ENCODE data around the gene TMPO.
A peak's percentile ranks its signal among the peaks of the same experiment; 100 is the strongest.
"Not testable (repeated sequence)": the region's sequence is repeated elsewhere in the genome, so short reads cannot be mapped to it uniquely, and the experiment has no call there.

Gene TMPO, protein sequence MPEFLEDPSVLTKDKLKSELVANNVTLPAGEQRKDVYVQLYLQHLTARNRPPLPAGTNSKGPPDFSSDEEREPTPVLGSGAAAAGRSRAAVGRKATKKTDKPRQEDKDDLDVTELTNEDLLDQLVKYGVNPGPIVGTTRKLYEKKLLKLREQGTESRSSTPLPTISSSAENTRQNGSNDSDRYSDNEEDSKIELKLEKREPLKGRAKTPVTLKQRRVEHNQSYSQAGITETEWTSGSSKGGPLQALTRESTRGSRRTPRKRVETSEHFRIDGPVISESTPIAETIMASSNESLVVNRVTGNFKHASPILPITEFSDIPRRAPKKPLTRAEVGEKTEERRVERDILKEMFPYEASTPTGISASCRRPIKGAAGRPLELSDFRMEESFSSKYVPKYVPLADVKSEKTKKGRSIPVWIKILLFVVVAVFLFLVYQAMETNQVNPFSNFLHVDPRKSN

DNA sequence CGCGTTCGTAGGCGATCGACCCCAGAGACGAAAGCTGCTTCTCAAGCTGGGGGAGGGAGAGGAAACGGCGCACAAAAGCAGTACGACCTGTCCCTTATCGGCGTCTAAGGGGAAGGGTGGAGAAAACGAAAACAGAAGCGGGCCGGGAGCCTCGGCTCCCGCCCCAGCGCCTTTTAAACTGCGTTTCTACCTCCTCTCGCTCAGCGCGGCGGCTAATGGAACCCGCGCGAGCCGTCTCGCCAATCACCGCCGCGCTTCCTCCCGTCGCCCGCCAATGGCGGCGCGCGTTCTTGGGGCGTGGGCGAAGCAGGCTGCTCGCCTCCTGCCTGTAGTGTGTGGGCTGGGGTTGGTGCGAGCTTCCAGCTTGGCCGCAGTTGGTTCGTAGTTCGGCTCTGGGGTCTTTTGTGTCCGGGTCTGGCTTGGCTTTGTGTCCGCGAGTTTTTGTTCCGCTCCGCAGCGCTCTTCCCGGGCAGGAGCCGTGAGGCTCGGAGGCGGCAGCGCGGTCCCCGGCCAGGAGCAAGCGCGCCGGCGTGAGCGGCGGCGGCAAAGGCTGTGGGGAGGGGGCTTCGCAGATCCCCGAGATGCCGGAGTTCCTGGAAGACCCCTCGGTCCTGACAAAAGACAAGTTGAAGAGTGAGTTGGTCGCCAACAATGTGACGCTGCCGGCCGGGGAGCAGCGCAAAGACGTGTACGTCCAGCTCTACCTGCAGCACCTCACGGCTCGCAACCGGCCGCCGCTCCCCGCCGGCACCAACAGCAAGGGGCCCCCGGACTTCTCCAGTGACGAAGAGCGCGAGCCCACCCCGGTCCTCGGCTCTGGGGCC is at the start of gene TMPO:
Gene TMPO, plus strand, starts transcription at position 304 of the 824 bp plus-strand sequence. Its CDS starts 278 bp downstream, at position 582.
- DNase-seq: peak; percentile 15 to 93 (median 86)

DNA sequence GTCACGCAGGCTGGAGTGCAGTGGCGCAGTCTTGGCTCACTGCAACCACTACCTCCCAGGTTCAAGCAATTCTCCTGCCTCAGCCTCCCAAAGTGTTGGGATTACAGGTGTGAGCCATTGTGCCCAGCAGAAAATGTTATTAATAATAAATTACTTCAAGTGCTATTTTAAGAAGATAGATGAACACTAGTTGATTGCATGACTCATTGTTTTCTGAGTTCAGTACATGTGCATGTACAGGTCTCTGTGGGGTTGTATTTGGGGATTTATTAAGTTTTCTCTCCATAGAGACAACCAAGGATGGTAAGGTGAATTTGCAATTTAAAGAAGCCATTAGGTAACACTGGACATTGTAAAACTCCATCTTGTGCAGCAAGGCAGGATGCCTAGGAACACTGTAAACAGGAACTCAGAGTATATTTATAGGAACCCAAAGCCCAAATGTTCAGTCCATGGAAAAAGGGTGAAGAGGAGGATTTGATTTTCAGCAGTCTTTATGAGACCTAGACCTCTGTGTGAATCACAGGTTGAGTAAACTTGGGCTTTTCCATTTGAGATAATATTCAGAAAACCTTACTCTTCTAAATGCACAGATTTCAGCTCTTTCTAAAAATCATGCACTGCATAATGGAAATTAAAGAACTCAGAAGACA is 49.3 kb upstream of the TMPO start:
- no peak for DNase-seq

DNA sequence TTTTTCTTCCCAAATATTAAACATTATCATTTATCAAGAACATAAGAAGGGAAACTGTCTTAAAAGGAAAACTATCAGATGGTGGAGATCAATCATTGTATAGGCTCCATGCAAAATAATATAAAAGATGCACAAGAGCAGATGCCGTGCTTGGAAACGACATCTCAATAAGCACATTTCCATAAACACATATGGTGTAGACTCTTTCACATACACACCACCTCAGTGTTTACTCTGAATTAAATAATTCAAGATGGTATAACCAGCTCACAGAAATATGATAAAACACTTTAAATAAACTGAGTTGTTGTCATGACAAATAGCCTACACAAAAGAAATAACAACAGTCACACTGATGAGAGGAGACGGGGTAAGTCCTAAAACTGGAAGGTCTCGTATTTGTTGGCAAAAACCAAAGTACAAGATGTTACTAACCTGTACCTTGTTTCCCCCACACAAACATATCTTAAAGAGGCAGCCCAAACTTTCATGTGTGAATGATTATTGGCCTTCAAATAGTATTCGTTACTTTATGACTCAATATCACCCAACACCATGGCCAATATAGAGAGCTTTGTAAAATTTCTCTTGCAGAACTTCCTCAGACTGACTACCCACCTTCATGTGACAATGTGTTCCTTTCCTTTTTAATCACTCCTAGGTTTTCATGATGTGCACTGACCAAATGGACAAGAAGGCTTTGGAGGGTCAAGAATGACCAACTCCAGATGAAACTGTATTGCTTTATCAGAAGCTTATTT is 48.6 kb upstream of the TMPO start:
- no peak for DNase-seq

DNA sequence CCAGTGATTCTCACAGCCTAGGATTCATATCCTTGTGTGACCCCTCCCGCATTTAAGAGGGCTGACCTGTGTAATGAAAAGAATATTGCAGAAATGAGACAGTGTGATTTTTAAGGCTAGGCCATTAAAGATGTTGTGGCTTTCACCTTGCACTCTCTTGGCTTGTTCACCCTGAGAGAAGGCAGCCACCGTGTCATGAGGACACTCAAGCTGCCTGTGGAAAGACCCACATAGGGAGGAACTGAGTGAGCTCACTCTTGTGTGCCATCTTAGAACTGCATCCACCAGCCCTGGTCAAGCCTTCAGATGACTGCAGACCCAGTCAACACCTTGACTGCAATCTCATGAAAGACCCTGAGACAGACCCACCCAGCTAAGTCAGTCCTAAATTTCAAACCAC is 46.3 kb upstream of the TMPO start:
- DNase-seq: no peak

GRCh38 chr12:98470469-98471082 is 44.8 kb upstream of the TMPO start:
- DNase-seq: no peak

- DNase-seq: no peak
These were observed 44.3 kb upstream of the TMPO start for GRCh38 chr12:98471085-98471484.

DNA sequence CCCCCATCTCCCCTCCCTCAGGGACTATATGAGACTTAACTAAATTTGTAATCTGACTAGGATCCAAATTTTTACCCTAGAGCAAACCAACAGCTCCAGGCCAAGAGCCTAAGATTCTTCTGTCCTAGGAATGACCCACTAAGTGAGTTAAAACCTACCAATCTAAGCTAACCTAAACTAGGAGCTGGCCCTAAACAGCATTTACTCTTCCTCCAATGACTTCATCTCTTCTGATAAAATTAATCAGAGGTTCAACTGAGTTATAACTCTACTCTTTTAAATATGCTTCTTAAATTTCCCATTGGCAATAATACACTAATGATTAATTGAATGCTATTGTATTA is 39.9 kb upstream of the TMPO start:
- DNase-seq: no peak

GRCh38 chr12:98478606-98479005 is 36.8 kb upstream of the TMPO start:
- DNase-seq: no peak

DNA sequence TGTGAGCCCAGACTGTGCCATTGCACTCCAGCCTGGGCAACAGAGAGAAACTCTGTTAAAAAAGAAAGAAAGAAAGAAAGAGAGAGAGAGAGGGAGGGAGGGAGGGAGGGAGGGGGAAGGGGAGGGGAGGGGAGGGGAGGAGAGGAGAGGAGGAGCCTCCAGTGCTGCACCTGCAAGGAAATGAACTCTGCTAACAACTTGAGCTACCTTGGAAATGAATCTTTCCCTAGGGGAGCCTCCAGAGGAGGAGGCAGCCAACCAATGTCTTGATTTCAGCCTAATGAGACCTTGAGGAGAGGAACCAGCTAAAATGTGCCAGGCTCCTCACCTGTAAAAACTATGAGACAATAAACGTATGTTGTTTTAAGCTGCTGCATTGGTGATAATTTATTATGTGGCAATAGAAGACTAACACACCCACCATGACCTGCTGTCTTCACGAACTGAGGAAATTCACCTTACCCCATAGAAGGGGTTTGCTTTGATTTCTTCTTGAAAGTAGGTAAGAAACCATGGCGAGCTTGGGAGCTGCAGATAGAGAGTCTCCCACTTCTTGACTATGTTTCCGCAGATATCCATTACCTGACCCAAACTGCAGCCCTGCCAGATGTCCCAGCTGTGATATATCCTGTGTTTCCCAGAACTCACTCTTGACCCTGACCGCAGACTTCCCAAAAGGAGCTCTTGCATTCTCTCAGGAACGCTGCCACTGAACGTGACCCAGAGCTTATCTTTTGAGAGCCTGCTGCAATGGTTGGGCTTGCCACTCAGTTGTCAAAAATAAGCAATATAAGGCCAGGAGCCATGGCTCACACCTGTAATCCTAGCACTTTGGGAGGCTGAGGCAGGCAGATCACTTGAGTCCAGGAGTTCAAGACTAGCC is 31.5 kb upstream of the TMPO start:
- no peak for DNase-seq

DNA sequence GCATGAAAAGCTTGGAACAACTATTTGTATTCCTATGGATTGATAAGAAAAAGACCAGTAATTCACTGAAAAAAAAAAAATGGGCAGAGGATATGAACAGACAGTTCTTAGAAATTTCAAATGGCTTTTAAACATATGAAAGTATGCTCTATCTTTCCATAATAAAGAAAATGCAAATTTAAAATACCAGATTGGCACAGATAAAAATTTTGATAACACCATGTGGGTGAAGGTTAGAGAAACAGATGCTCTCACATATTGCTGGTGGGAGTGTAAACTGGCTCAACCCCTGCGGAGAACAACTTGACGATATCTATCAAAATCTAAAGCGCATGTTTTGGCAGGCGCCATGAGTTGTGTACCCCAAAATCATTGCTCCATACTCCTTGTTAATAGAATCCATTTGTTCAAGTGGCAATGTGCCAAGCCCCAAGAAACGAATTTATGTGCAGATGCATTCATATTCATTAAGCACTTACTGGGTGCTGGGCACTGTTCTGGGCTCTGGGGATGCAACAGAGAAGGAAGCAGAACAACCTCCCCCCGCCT is 29.5 kb upstream of the TMPO start:
- DNase-seq: no peak

DNA sequence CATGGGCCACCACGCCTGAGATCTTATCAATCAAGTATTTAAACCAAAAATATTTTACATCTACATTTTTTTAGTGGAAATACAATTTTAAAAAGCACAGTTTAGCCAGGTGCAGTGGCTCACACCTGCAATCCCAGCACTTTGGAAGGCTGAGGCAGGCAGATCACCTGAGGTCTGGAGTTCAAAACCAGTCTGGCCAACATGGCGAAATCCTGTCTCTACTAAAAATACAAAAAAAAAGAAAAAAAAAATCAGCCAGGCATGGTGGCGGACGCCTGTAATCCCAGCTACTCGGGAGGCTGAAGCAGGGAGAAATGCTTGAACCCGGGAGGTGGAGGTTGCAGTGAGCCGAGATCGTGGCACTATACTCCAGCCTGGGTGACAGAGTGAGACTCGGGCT is 27.0 kb upstream of the TMPO start:
- not testable (repeated sequence) for DNase-seq

- no peak for DNase-seq
These were observed 26.2 kb upstream of the TMPO start for GRCh38 chr12:98489176-98489575.

DNA sequence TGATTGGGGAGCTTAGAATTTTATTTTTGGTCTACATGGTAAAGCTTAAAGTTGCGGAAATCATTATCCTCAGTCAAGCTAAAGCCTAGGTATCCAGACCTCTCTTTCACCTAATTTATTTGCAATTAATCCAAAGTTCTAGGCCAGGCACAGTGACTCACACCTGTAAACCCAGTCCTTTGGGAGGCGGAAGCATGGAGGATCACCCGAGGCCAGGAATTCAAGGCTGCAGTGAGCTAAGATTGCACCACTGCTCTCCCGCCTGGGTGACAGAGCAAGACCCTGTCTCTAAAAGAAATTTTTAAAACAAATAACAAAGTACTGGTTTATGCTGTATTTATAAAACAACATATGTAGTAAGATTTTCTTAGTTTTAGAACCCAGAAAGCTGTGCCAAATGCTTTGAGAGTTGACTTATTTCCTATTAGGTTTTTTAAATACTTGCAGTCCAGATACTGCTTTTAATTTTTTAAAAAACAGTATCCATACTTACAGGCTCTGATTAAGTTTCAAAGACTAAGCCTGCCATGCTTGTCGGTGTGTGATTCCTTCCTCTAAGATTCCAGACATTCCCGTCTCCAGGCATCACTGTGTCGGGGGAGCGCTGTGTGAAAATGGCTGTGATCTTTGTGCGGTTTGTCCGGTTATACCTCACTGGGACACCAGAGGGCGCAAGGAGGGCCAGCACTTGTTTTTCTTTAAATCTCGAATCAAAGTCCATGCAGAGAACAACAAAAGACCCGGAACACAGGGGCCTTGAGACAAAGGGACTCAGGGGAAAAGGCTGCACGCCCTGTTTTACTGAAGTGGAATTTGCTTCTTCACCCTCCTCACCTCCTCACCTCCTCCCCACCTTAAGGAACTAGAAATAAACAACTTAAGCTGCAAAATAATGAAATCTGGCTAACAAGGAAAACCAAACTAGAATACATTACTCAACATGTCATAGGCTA is 24.6 kb upstream of the TMPO start:
- DNase-seq: peak in 53 of 56 donors; percentile 12 to 93 (median 75)

- DNase-seq: no peak
These were observed 22.7 kb upstream of the TMPO start for GRCh38 chr12:98492580-98493140.

GRCh38 chr12:98501266-98501629 is 14.1 kb upstream of the TMPO start:
- DNase-seq: not testable (repeated sequence)

DNA sequence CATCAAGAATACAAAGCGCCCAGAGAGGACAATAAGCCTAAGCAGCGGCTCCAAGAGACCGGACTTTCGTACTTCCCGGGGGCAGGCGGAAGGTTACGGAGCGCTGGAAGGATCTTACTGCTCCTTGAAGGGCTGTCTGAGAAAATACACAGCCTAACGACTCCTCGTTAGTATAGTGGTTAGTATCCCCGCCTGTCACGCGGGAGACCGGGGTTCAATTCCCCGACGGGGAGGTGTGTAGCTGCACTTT is 12.1 kb upstream of the TMPO start:
- peak; percentile 17 to 96 (median 84) for DNase-seq

DNA sequence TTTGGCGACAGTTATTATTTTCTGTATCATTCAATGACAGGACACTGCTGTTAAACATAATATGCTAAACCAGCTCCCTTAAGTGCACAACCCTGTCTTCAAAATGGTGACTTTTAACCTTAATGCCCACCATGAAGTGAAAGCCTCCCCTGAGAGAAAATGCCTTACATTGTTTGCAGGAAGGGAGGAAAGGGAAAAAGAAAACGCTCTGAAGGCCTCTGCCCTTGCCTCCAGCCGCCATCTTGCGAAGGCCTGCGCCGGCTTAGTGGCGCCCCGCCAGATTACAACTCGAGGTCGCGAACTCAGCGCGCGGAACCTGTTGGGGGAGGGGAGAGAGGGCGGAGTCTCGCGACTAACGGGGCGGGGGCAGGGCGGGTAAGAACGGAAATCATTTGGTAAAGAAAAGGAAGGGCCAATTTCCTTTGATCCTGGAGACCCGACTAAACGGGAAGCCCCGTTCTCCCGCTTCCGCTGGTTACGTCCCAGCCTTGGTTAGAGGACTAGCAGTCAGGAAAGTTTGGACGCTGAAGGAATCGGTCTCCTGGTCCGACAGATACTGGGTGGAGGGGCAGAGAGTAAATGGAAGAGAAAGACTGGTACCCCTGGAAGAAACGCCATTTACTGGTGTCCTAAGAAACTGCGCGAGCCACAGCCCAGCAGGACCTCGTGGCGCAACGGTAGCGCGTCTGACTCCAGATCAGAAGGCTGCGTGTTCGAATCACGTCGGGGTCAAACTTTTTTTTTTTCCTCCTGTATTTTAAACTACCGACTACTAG is 11.6 kb upstream of the TMPO start:
- peak in 55 of 56 donors; percentile 17 to 95 (median 90) for DNase-seq

DNA sequence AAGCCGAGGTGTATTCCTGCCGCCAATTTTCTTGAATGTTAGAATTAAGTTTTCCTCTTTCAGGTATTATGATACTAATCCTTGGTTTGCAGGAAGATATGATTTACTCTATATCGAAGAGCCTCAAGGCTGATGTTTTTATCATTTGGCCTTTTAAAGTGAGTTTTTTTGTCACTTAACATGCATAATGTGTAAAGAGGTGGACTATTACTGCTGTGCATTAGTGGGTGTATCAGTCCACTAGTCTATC is 11.1 kb upstream of the TMPO start:
- DNase-seq: no peak
